ENCODE measurements around the gene SLC17A2.

SLC17A2 gene

DNA sequence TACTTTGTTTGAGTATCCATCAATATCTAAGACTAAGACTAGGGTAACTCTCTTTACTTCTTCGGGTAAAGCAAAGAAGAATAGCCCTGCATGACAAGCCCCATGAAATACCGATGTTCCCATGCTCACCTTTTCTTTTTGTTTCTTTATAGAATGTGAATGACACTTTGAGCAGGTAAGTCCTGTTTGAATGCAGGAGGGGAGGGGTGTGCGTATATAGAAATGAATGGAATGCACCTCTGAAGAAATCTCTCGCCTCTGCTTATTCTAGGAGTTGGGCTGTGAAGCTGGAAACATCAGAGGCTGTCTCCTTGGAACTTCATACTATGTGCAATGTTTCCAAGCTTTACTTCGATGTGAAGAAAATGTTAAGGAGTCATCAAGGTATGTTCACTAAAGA, 42.4 kb upstream of the SLC17A2 start:
- H4K20me1 ChIP-seq (ENCODE audit: control insufficient read depth, insufficient read depth, low read depth, low read length): peaks cover 3% of the 10 kb centered on the region; the same call in 1 of the 2 replicates
- H3F3A ChIP-seq (ENCODE audit: control insufficient read depth, insufficient read depth): no peaks in the 10 kb centered on the region
- TF ChIP-seq, protein P1, sequence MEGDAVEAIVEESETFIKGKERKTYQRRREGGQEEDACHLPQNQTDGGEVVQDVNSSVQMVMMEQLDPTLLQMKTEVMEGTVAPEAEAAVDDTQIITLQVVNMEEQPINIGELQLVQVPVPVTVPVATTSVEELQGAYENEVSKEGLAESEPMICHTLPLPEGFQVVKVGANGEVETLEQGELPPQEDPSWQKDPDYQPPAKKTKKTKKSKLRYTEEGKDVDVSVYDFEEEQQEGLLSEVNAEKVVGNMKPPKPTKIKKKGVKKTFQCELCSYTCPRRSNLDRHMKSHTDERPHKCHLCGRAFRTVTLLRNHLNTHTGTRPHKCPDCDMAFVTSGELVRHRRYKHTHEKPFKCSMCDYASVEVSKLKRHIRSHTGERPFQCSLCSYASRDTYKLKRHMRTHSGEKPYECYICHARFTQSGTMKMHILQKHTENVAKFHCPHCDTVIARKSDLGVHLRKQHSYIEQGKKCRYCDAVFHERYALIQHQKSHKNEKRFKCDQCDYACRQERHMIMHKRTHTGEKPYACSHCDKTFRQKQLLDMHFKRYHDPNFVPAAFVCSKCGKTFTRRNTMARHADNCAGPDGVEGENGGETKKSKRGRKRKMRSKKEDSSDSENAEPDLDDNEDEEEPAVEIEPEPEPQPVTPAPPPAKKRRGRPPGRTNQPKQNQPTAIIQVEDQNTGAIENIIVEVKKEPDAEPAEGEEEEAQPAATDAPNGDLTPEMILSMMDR (IDR thresholded peaks at IDR 0.05; ENCODE audit: low read depth, low read length, poor library complexity, severe bottlenecking): no peak
- TF ChIP-seq EZH2phosphoT487 (IDR thresholded peaks at IDR 0.05; ENCODE audit: borderline replicate concordance, low read length): no peak
- no peaks in the 10 kb centered on the region for H3K9me2 ChIP-seq (replicated peaks; ENCODE audit: control insufficient read depth, low read length)
- H3K4me1 ChIP-seq (ENCODE audit: control insufficient read depth, low read length): peaks cover 20% of the 10 kb centered on the region
- no peaks in the 10 kb centered on the region for H3K9me3 ChIP-seq (ENCODE audit: control insufficient read depth, insufficient read depth, low read length)
- no peak overlapping the region for H3K4me2 ChIP-seq (ENCODE audit: low read length)
- H3K27me3 ChIP-seq (ENCODE audit: control insufficient read depth, low read length): no peaks in the 10 kb centered on the region
- H3K4me3 ChIP-seq (ENCODE audit: low read length): no peak overlapping the region
- peaks cover 7% of the 10 kb centered on the region for H3K79me2 ChIP-seq (ENCODE audit: control insufficient read depth, low read length)
- H3K36me3 ChIP-seq (ENCODE audit: control insufficient read depth, low read length): peaks cover 94% of the 10 kb centered on the region
- no peak overlapping the region for H3K27ac ChIP-seq (ENCODE audit: low read depth, low read length)

DNA sequence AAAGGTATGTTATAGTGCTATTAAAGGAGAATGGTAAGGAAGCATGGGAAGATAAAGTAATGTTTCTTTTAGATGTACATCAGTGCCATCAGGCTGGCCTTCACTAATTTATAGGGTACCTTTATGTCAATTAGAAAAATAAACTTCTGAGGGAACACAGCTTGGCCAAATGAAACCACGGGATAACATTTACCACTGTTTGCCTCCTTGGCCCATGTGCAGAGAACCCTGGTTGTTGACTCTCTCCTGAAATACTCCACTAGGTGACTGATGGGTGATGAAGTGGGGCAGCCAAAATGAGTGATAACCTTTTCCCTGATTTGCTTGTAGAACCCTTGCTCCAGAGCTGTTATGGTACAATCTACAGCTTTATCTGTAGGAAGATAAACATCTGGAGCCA, 41.6 kb upstream of the SLC17A2 start:
- no peak overlapping the region for H3K27ac ChIP-seq (ENCODE audit: low read depth, low read length)
- peaks cover 3% of the 10 kb centered on the region; the same call in 1 of the 2 replicates for H4K20me1 ChIP-seq (ENCODE audit: control insufficient read depth, insufficient read depth, low read depth, low read length)
- H3K4me2 ChIP-seq (ENCODE audit: low read length): no peak overlapping the region
- no peaks in the 10 kb centered on the region for H3K9me2 ChIP-seq (replicated peaks; ENCODE audit: control insufficient read depth, low read length)
- TF ChIP-seq, protein P1 (IDR thresholded peaks at IDR 0.05; ENCODE audit: low read depth, low read length, poor library complexity, severe bottlenecking): no peak
- TF ChIP-seq EZH2phosphoT487 (IDR thresholded peaks at IDR 0.05; ENCODE audit: borderline replicate concordance, low read length): no peak
- H3F3A ChIP-seq (ENCODE audit: control insufficient read depth, insufficient read depth): no peaks in the 10 kb centered on the region
- no peak overlapping the region for H3K4me3 ChIP-seq (ENCODE audit: low read length)
- no peaks in the 10 kb centered on the region for H3K9me3 ChIP-seq (ENCODE audit: control insufficient read depth, insufficient read depth, low read length)
- peaks cover 14% of the 10 kb centered on the region for H3K79me2 ChIP-seq (ENCODE audit: control insufficient read depth, low read length)
- H3K27me3 ChIP-seq (ENCODE audit: control insufficient read depth, low read length): no peaks in the 10 kb centered on the region
- H3K4me1 ChIP-seq (ENCODE audit: control insufficient read depth, low read length): peaks cover 27% of the 10 kb centered on the region
- peaks cover 95% of the 10 kb centered on the region for H3K36me3 ChIP-seq (ENCODE audit: control insufficient read depth, low read length)

GRCh38 chr6:25971187-25971821, 40.8 kb upstream of the SLC17A2 start:
- peaks cover 95% of the 10 kb centered on the region for H3K36me3 ChIP-seq (ENCODE audit: control insufficient read depth, low read length)
- H3K9me2 ChIP-seq (replicated peaks; ENCODE audit: control insufficient read depth, low read length): no peaks in the 10 kb centered on the region
- no peak overlapping the region for H3K27ac ChIP-seq (ENCODE audit: low read depth, low read length)
- H3K4me1 ChIP-seq (ENCODE audit: control insufficient read depth, low read length): peaks cover 35% of the 10 kb centered on the region
- H3K9me3 ChIP-seq (ENCODE audit: control insufficient read depth, insufficient read depth, low read length): no peaks in the 10 kb centered on the region
- H3K79me2 ChIP-seq (ENCODE audit: control insufficient read depth, low read length): peaks cover 22% of the 10 kb centered on the region
- peaks cover 3% of the 10 kb centered on the region; the same call in 1 of the 2 replicates for H4K20me1 ChIP-seq (ENCODE audit: control insufficient read depth, insufficient read depth, low read depth, low read length)
- no peak overlapping the region for H3K4me3 ChIP-seq (ENCODE audit: low read length)
- no peak for TF ChIP-seq EZH2phosphoT487 (IDR thresholded peaks at IDR 0.05; ENCODE audit: borderline replicate concordance, low read length)
- TF ChIP-seq, protein P1 (IDR thresholded peaks at IDR 0.05; ENCODE audit: low read depth, low read length, poor library complexity, severe bottlenecking): no peak
- no peaks in the 10 kb centered on the region for H3K27me3 ChIP-seq (ENCODE audit: control insufficient read depth, low read length)
- H3F3A ChIP-seq (ENCODE audit: control insufficient read depth, insufficient read depth): no peaks in the 10 kb centered on the region
- H3K4me2 ChIP-seq (ENCODE audit: low read length): no peak overlapping the region

Data from DOHH2 (cell line).